ENCODE results near the gene S100P.

S100P gene

DNA sequence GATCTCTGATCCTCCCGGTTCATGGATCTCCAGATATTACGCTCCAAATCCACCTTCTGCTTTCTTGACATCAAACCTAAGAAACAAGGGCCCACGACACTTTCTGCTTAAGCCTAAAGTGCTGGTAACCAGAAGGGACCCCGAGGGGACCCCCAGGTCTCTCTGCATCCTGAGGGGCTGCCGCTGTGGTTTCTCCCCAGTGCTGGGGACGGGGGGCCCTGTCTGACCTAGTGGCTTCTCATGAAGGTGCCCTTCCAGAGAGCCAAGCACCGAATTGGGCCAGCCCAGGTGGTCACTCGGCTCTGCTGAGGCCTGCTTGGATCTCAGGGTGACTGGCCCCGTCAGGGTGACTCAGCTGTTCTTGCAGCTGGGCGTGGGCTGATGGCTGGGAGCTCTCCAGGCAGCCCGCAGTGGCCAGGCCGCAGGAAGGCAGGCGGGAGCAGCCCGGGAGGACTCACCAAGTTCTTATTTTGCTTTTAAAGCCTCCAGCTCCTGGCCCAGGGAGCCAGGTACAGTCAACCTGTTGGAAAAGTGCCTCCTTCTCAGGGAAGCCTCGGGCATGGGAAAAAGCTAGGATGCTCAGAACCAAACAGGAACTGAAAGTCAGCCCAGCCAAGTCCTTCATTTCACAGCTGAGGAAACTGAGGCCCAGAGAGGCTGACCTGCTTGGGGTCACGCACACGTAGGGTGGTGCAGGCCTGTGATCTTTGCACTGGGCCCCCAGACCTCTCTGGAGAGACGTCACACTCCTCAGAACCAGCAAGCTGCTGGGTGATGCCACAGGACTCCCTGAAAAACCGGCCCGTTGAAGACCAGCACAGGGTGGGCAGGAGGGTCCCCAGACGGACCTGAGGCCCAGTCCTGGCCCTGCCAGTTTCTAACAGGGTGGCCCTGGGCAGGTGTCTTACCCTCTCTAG is 39.0 kb downstream of the S100P start:
- Mint-ChIP-seq H3K9me3 (no peaks in the 10 kb centered on the region), H3K27me3 (no peaks in the 10 kb centered on the region), H3K36me3 (ENCODE audit: low read depth) (no peaks in the 10 kb centered on the region), H3K27ac (no peak overlapping the region), H3K4me3 (no peak overlapping the region), H3K4me1 (ENCODE audit: low read depth) (peaks cover 5% of the 10 kb centered on the region)
- DNase-seq, result no peak

DNA sequence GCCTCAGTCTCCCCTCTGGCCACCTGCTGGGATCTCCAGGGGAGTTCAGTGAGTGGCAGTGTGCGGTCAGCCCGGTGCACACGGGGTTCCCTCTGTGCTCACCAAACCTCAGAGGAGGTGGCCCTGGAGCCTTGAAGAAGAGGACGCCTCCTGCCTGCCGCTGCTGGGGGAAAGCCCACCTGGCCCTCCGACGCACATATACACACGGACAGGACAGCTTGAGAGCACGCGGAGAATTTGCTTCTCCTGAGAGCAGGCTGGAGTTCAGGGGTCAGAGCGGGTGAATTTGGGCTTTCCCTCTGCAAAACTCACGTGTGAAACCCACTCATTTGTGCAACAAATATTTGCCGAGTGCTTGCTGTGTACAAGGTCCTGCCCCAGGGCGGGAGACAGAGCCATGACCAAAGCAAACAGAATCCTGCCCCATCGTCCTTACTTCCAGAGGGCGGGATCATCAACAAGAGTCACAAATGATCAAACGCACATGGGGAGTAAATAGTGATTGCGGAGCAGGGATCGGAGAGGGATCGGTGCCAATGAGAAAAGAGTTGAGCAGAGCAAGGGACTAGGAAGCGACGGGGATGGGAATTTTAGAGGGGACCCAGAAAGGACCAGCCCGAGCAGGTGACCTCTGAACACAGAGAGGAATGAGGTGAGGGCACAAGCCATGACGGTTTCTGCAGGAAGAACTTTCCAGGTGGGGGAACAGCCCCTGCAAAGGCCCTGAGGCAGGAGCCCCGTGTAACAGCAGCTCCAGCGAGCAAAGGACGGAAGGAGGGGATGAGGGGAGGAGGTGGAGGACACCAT is 39.9 kb downstream of the S100P start:
- Mint-ChIP-seq H3K4me1 (ENCODE audit: low read depth) (no peaks in the 10 kb centered on the region), H3K27me3 (no peaks in the 10 kb centered on the region), H3K9me3 (no peaks in the 10 kb centered on the region), H3K27ac (no peak overlapping the region), H3K36me3 (ENCODE audit: low read depth) (no peaks in the 10 kb centered on the region), H3K4me3 (no peak overlapping the region)
- DNase-seq, result peak; percentile 13

DNA sequence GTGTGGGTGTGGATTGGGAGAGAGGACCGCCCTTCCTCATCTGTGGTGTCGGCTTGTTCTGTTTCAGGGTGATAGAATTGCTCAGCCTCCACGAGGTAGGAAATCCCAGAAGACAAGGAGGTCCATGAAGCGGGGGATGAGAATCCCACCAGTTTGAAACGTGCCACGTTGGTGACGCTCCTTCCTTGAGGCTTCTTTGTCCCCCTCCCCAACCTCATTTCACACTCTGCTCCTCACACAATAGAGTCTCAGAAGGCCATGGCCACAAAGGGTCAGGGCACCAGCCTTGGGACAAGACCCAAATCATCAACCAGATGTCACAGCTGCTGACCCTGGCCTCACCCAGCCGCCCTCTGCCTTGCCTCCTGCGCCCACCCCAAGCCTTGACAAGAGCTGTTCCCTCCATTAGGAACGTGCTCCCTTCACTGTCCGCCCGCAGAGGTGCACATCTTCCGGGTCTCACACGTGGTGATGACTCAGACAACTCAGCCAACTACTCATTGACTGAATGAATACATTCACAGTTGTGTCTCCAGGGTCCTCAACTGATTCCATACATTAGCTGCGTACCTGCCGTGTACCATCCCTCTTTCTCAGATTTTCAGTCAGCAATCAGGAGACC is 40.6 kb downstream of the S100P start:
- no peak overlapping the region for H3K27ac Mint-ChIP-seq

DNA sequence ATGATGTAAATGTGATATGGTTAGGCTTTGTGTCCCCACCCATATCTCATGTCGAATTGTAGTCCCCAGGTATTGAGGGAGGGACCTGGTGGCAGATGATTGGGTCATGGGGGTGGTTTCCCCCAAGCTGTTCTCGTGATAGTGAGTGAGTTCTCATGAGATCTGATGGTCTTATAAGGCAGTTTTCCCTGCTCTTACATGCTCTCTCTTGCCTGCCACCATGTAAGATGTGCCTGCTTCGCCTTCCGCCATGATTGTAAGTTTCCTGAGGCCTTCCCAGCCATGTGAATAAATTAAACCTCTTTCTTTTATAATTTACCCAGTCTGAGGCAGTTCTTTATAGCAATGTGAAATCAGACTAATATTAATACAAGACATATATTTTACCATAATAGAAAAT is 46.2 kb downstream of the S100P start:
- H3K4me3 Mint-ChIP-seq, result no peak overlapping the region
- H3K4me1 Mint-ChIP-seq (ENCODE audit: low read depth), result peaks cover 5% of the 10 kb centered on the region
- no peaks in the 10 kb centered on the region for H3K27me3 Mint-ChIP-seq
- DNase-seq, result no peak
- H3K27ac Mint-ChIP-seq, result no peak overlapping the region
- no peaks in the 10 kb centered on the region for H3K36me3 Mint-ChIP-seq (ENCODE audit: low read depth)
- no peaks in the 10 kb centered on the region for H3K9me3 Mint-ChIP-seq

More for the DNA sequence above, 40.6 kb downstream of the S100P start:
- H3K9me3 Mint-ChIP-seq, result no peaks in the 10 kb centered on the region
- no peaks in the 10 kb centered on the region for H3K4me1 Mint-ChIP-seq (ENCODE audit: low read depth)
- H3K4me3 Mint-ChIP-seq, result no peak overlapping the region
- H3K36me3 Mint-ChIP-seq (ENCODE audit: low read depth), result no peaks in the 10 kb centered on the region
- no peaks in the 10 kb centered on the region for H3K27me3 Mint-ChIP-seq
- DNase-seq, result no peak

DNA sequence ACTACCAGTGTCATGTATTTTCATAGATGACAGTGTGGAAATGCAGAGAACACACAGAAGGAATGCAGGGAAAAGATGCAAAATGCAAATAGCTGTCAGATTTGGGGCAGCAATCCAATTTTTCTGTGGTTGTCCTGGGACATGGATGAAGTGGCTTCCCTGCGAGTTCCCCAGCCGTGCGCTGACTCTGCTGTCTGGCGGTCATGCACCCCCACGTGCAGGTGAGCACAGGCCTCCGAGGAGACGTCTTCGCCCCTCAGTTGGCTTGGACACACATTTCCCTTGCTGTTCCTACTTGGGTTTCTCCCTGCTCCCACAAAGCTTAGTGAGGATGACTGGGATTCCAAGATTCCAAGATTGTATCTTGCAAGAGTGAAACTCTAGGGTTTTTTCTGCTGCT is 46.7 kb downstream of the S100P start:
- no peaks in the 10 kb centered on the region for H3K36me3 Mint-ChIP-seq (ENCODE audit: low read depth)
- H3K4me1 Mint-ChIP-seq (ENCODE audit: low read depth), result peaks cover 5% of the 10 kb centered on the region
- no peak overlapping the region for H3K27ac Mint-ChIP-seq
- no peaks in the 10 kb centered on the region for H3K9me3 Mint-ChIP-seq
- no peak for DNase-seq
- H3K27me3 Mint-ChIP-seq, result no peaks in the 10 kb centered on the region
- no peak overlapping the region for H3K4me3 Mint-ChIP-seq

DNA sequence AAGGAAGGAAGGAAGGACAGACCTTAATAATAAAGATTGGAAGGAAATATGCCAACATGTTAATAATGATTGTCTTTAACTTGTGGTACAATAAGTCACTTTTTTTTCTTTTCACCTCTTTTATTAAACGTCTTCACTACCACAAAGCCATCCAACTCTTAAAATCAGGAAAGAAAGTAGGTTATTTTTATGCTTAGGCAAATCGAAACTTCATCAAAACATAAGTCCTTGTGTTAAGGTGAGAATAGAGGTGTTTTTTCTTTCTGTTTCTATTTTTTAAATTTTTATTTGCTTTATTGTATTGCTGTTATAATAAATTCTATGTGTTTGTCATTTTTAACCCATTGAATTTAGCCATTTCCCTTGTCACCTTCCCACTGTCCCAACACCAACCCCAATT is 48.8 kb downstream of the S100P start:
- no peaks in the 10 kb centered on the region for H3K36me3 Mint-ChIP-seq (ENCODE audit: low read depth)
- peaks cover 5% of the 10 kb centered on the region for H3K4me1 Mint-ChIP-seq (ENCODE audit: low read depth)
- no peaks in the 10 kb centered on the region for H3K27me3 Mint-ChIP-seq
- no peak overlapping the region for H3K27ac Mint-ChIP-seq
- H3K4me3 Mint-ChIP-seq, result no peak overlapping the region
- no peak for DNase-seq
- no peaks in the 10 kb centered on the region for H3K9me3 Mint-ChIP-seq

DNA sequence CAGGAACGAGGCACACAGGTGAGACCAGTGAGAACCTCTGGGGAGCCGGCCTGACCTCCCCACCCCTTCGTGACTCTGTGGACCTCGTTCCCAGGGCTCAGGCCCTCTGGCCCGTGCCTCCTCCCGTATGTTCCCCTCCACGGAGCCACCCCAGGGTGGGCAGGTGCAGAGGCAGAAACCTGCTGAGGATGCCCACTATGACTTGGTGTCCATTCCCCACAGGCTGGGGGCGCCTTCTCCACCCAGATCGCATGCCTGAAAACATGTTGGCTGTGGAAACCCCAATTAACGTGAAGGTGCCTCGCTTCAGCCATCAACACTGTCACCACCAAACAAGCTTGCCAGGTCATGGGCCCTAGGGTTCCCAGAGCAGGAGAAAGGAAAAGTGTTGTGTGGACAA is 49.3 kb downstream of the S100P start:
- Mint-ChIP-seq H3K4me3 (no peak overlapping the region), H3K4me1 (ENCODE audit: low read depth) (peaks cover 5% of the 10 kb centered on the region), H3K27ac (no peak overlapping the region), H3K27me3 (no peaks in the 10 kb centered on the region), H3K9me3 (no peaks in the 10 kb centered on the region), H3K36me3 (ENCODE audit: low read depth) (no peaks in the 10 kb centered on the region)
- DNase-seq, result no peak
